Esophagus (tissue), 2 donors: Measurements from ENCODE around the gene CISD2. TPM values are rescaled to one million over a fixed set of nuclear protein-coding genes. Genes with fewer than 3 reads are reported as not detected.
"Not testable (repeated sequence)": the region's sequence is repeated elsewhere in the genome, so short reads cannot be mapped to it uniquely, and the experiment has no call there.

Experiments used
- H3K27ac ChIP-seq, 2 donors: one replicate each; pipeline ENCODE4 v1.5.1; 2013; ENCODE audit warnings: low read depth in 2 of 2, mild to moderate bottlenecking in 2 of 2, inconsistent platforms in 1 of 2, low read length in 1 of 2, moderate library complexity in 1 of 2
- H3K27me3 ChIP-seq, 2 donors: one replicate each; pipeline ENCODE4 v1.6.1; 2013; ENCODE audit warnings: low read length in 2 of 2, control low read depth in 1 of 2, mild to moderate bottlenecking in 1 of 2; ENCODE audit not compliant: insufficient read depth in 2 of 2, control insufficient read depth in 1 of 2
- H3K36me3 ChIP-seq, 2 donors: one replicate each; pipeline ENCODE4 v1.6.1; 2013; ENCODE audit warnings: low read length in 1 of 2; ENCODE audit not compliant: control insufficient read depth in 2 of 2, insufficient read depth in 2 of 2
- H3K4me1 ChIP-seq, 2 donors: one replicate each; pipeline ENCODE4 v1.6.1; 2013; ENCODE audit warnings: low read length in 1 of 2; ENCODE audit not compliant: control insufficient read depth in 2 of 2, insufficient read depth in 2 of 2
- H3K4me3 ChIP-seq, 2 donors: one replicate each; pipeline ENCODE4 v1.5.1; 2013; ENCODE audit warnings: low read length in 2 of 2, mild to moderate bottlenecking in 2 of 2, low read depth in 1 of 2, moderate library complexity in 1 of 2
- H3K9me3 ChIP-seq, 2 donors: one replicate each; pipeline ENCODE4 v1.6.1; 2013; ENCODE audit warnings: mild to moderate bottlenecking in 2 of 2, low read depth in 1 of 2, low read length in 1 of 2, moderate library complexity in 1 of 2; ENCODE audit not compliant: control insufficient read depth in 2 of 2, insufficient read depth in 1 of 2
- WGBS, 2 donors: extraction: QIAGEN DNeasy Blood & Tissue Kit; methylation state at CpG; one replicate each; pipeline ENCODE4 v1.1.7; 2013; 5-methylcytosine and 5-hydroxymethylcytosine counted together
- polyA plus RNA-seq, 2 donors: library from polyadenylated mRNA; stranded (reverse); fragments of 200-250 nt; gene quantifications; one replicate each; pipeline ENCODE4 v1.2.3, GENCODE V29; 2013
- donor health status: healthy with polysubstance abuse.
- donor health status: Bipolar disorder and iron deficiency.

Gene CISD2
- polyA plus RNA-seq, 2 donors: 11.4 to 15.7 TPM

DNA sequence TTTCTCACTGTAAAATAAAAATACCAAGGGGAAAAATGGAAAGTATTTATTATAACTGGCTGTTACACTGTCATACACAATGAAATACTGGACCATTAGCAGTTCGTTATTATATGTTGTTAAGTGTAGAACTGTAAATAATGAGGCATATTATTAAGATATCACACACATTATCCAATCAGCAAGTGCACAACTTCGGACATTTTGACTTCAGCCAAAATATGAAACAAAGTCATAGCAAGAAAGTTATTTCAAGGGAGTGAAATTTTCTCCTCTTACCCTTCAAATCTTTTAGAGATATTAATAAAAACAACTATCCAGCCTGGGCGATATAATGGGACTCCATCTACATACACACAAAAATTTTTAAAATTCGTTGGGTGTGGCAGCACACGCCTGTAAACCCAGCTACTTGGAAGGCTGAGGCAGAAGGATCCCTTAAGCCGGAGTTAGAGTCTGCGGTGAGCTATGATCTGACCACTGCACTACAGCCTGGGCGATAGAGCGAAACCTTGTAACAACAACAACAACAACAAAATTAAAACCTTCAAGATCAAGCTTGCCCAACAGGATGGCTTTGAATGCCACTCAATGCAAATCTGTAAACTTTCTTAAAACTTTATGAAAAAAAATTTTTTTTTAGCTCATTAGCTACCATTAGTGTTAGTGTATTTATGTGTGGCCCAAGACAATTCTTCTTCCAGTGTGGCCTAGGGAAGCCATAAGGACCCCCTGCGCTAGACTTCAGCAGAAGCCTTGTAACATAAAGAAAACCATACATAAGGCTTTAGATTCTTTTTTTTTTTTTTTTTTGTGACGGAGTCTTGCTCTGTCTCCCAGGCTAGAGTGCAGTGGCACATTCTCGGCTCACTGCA, 1.3 kb upstream of the CISD2 start:
- H3K27me3 ChIP-seq: no peaks in the 10 kb centered on the region
- no peaks in the 10 kb centered on the region for H3K4me1 ChIP-seq
- 73 to 78% methylated on average over 12 of the region's 12 CpGs for WGBS, 2 donors
- no peaks in the 10 kb centered on the region for H3K36me3 ChIP-seq
- H3K27ac ChIP-seq: peak overlapping the region; percentile 97 to 99
- H3K4me3 ChIP-seq: peak overlapping the region; percentile 75 to 84
- H3K9me3 ChIP-seq: no peaks in the 10 kb centered on the region

DNA sequence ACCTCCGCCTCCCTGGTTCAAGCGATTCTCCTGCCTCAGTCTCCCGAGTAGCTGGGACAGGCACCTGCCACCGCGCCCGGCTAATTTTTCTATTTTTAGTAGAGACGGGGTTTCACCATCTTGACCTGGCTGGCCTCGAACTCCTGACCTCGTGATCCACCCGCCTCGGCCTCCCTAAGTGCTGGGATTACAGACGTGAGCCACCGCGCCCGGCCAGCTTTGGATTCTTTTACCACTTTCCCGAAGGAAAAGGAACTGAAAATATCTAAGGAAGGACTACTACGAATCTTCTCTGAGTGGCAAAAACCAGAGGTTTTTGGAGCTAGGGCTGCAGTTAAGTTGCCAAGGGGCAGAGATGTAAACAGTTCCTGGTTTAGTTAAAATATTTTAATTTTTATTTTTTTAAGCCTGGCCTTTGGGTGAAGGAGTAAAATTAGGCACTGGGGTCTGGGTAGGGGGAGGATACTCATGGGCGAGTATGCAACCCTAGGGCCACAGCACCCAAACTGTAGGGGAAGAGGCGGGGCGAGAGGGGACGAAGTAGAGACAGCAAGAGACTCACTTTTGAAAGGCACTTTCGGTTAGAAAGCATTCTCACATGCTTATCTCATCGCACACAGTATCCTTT, 525 bp upstream of the CISD2 start:
- no peaks in the 10 kb centered on the region for H3K9me3 ChIP-seq
- peak overlapping the region; percentile 97 to 99 for H3K27ac ChIP-seq
- 7 to 11% methylated on average over 23 of the region's 23 CpGs for WGBS, 2 donors
- no peaks in the 10 kb centered on the region for H3K4me1 ChIP-seq
- peak overlapping the region; percentile 75 to 84 for H3K4me3 ChIP-seq
- H3K27me3 ChIP-seq: no peaks in the 10 kb centered on the region
- no peaks in the 10 kb centered on the region for H3K36me3 ChIP-seq

DNA sequence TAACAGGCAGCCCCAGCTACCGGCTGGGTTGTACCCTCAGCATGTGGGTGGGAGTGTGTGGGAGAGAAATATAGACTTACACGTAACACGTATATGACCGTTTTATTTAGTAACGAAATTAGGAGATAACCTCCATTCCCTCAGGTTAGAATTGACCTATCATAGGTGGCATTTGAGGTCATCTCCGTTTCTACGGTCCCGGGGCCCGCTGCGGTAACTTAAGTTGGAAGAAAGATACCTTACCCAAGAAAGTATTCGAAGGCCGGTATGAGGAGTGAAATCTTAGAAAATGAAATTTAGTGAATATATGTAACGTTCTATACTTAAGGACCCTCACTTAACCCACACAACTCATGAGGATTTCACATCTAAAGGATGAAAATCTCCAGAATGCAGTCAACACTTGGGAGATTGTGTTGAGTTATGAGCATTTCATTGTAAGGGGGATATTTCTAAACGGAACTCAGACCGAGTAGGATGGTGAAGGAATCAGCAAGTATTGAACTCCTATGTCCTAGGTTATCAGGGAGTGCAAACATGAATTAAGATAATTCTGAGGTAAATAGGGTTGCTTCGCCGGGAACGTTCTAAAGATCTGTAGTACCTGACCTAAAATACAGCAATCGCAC, 891 bp downstream of the CISD2 start:
- no peaks in the 10 kb centered on the region for H3K4me1 ChIP-seq
- no peaks in the 10 kb centered on the region for H3K36me3 ChIP-seq
- H3K27me3 ChIP-seq: no peaks in the 10 kb centered on the region
- peak overlapping the region; percentile 97 to 99 for H3K27ac ChIP-seq
- H3K9me3 ChIP-seq: no peaks in the 10 kb centered on the region
- 5 to 6% methylated on average over 19 of the region's 19 CpGs for WGBS, 2 donors
- H3K4me3 ChIP-seq: peak overlapping the region; percentile 75 to 84

DNA sequence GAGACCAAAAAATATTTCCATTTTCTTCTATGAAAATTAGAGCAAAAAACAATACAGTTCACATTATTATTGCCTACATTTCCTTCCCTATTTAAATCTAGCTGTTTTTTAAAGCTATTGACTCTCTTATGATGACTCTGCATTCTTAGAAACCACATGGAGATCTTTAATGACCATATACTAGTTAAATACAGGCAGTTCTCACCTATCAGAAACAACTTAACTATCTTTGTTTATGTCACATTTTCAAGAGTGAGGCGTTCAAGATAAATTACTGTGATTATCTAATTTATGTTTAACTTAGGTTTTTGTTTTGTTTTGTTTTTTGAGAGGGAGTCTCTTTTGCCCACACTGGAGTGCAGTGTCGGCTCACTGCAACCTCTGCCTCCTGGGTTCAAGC, 3.0 kb downstream of the CISD2 start:
- Histone ChIP-seq H3K36me3 (no peaks in the 10 kb centered on the region), H3K4me1 (no peaks in the 10 kb centered on the region), H3K27me3 (no peaks in the 10 kb centered on the region), H3K9me3 (no peaks in the 10 kb centered on the region), H3K27ac (no peak overlapping the region), H3K4me3 (no peak overlapping the region)
- 77 to 80% methylated on average over 2 of the region's 2 CpGs for WGBS, 2 donors

DNA sequence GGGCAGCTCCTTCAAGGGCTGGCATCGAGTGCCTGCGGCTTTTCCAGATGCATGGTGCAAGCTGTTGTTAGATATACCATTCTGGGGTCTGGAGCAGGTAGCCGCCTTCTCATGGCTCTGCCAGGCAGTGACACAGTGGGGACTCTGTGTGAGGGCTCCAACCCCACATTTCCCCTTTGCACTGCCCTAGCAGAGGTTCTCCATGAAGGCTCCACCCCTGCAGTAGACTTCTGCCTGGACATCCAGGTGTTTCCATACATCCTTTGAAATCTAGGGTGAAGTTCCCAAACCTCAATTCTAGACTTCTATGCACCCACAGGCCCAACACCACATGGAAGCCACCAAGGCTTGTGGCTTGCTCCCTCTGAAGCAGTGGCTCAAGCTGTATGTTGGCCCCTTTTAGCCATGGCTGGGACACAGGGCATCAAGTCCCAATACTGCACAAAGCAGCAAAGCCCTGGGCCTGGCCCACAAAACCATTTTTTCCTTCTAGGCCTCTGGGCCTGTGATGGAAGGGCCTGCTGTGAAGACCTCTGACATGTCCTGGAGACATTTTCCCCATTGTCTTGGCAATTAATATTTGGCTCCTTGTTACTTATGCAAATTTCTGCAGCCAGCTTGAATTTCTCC, 8.8 kb downstream of the CISD2 start:
- WGBS, 2 donors: 98% methylated on average over 3 of the region's 3 CpGs
- H3K27ac ChIP-seq, H3K4me1 ChIP-seq: not testable (repeated sequence)

DNA sequence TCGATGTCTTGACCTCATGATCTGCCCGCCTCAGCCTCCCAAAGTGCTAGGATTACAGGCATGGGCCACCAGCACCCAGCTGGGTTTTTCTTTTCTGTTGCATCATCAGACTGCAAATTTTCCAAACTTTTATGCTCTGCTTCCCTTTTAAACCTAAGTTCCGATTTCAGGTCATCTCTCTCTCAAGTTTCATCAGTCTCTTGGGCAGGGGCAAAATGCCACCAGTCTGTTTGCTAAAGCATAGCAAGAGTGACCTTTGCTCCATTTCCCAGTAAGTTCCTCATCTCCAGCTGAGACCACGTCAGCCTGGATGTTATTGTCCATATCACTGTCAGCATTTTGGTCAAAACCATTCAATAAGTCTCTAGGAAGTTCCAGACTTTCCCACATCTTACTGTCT, 9.6 kb downstream of the CISD2 start:
- H3K4me1 ChIP-seq, H3K9me3 ChIP-seq, H3K27ac ChIP-seq, H3K4me3 ChIP-seq, H3K36me3 ChIP-seq, H3K27me3 ChIP-seq: not testable (repeated sequence)
- 55 to 78% methylated on average over 4 of the region's 4 CpGs for WGBS, 2 donors

More for the DNA sequence above, 8.8 kb downstream of the CISD2 start:
- not testable (repeated sequence) for H3K9me3 ChIP-seq, H3K4me3 ChIP-seq, H3K36me3 ChIP-seq, H3K27me3 ChIP-seq

DNA sequence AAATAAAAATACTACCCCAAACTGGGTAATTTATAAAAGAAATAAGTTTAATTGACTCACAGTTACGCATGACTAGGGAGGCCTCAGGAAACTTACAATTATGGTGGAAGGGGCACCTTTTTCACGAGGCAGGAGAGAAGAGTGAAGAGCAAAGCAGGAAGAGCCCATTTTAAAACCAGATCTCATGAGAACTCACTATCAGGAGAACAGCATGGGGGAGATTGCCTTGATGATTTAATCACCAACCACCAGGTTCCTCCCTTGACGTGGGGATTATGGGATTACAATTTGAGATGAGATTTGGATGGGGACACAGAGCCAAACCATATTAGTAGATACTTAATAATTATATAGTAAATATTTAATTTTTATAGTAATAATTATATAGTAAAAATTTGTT, 10.1 kb downstream of the CISD2 start:
- H3K36me3 ChIP-seq: no peaks in the 10 kb centered on the region
- no peaks in the 10 kb centered on the region for H3K9me3 ChIP-seq
- H3K4me1 ChIP-seq: no peaks in the 10 kb centered on the region
- no peak overlapping the region for H3K27ac ChIP-seq
- no peaks in the 10 kb centered on the region for H3K27me3 ChIP-seq
- 88 to 91% methylated on average over 3 of the region's 3 CpGs for WGBS, 2 donors
- H3K4me3 ChIP-seq: no peak overlapping the region

DNA sequence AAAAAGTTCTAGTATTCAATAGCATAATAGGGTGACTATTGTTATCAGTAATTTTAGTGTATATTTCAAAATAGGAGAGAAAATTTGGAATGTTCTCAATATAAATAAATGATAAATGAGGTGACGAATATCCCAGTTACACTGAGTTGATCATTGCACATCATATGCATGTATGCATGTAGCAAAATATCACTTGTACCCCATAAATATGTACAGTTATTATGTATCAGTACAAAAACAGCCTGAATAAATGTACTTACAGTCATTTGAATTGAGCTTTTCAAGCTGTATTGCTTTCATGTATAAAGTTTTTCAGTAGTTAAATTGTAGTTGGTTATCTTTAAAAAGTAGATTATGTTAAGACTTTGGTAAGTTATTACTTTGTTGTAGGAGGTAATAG, 12.6 kb downstream of the CISD2 start:
- Histone ChIP-seq H3K9me3 (no peaks in the 10 kb centered on the region), H3K27me3 (no peaks in the 10 kb centered on the region), H3K27ac (no peak overlapping the region), H3K36me3 (no peaks in the 10 kb centered on the region), H3K4me3 (no peak overlapping the region), H3K4me1 (no peaks in the 10 kb centered on the region)
- WGBS, 2 donors: 74 to 98% methylated on average over 1 of the region's 1 CpG

DNA sequence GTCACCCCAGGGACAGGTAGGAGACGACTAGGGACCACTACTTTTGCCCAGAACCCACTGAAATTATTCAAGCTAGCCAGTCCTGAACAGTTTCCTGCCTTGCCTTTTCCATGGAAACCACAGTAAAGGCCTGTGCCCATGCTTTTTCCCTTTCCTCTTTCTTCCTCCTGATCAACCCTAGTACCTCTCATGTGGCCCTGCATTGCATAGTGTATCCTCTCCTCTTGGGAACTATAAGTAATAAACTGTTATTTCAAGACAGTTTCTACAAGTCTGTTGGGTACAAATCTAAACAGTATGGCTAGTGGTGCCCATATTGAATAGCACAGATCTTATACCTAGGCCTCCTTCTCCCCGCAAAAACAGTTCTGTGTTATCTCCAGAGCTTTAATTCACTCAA, 14.5 kb downstream of the CISD2 start:
- no peaks in the 10 kb centered on the region for H3K36me3 ChIP-seq
- H3K27me3 ChIP-seq: no peaks in the 10 kb centered on the region
- no peak overlapping the region for H3K4me3 ChIP-seq
- no peaks in the 10 kb centered on the region for H3K9me3 ChIP-seq
- no peaks in the 10 kb centered on the region for H3K4me1 ChIP-seq
- H3K27ac ChIP-seq: no peak overlapping the region
- 94 to 96% methylated on average over 2 of the region's 2 CpGs for whole genome bisulfite sequencing, 2 donors
